Endothelial cell (in vitro differentiated cells): ENCODE results near the gene ANKRD13C. TPM values are rescaled to one million over a fixed set of nuclear protein-coding genes. Genes with fewer than 3 reads are reported as not detected.

Experiments
- DNase-seq: peaks from one replicate; pipeline ENCODE4 v3.0.0; 2021; ENCODE audit warnings: low spot score
- H3K27ac Mint-ChIP-seq: one replicate; pipeline ENCODE4 v1.8.0; 2021; ENCODE audit warnings: mixed read lengths, inconsistent platforms; ENCODE audit not compliant: unreplicated experiment
- H3K27me3 Mint-ChIP-seq: one replicate; pipeline ENCODE4 v1.8.0; 2021; ENCODE audit warnings: mild to moderate bottlenecking, moderate library complexity, mixed read lengths, inconsistent platforms; ENCODE audit not compliant: unreplicated experiment
- H3K36me3 Mint-ChIP-seq: one replicate; pipeline ENCODE4 v1.8.0; 2021; ENCODE audit warnings: mild to moderate bottlenecking, low read depth, mixed read lengths, inconsistent platforms; ENCODE audit not compliant: unreplicated experiment
- H3K4me1 Mint-ChIP-seq: one replicate; pipeline ENCODE4 v1.8.0; 2021; ENCODE audit warnings: mild to moderate bottlenecking, mixed read lengths, inconsistent platforms; ENCODE audit not compliant: unreplicated experiment
- H3K4me3 Mint-ChIP-seq: one replicate; pipeline ENCODE4 v1.8.0; 2021; ENCODE audit warnings: mild to moderate bottlenecking, mixed read lengths, inconsistent platforms; ENCODE audit not compliant: unreplicated experiment
- H3K9me3 Mint-ChIP-seq: one replicate; pipeline ENCODE4 v1.8.0; 2021; ENCODE audit warnings: mixed read lengths, inconsistent platforms; ENCODE audit not compliant: unreplicated experiment
- CTCF ChIP-seq: fragments of 200-600 bp; sonication (generic); IDR thresholded peaks from one replicate; pipeline ENCODE4 v1.5.0; 2021; ENCODE audit warnings: antibody characterized with exemption; ENCODE audit not compliant: unreplicated experiment
- total RNA-seq: library from RNA; stranded (reverse); fragmentation: NEBNext Ultra II Directional; extraction: Animal tissue kit (Norgen Biotek cat#: 25700); gene quantifications from one replicate; pipeline ENCODE4 v1.2.1, GENCODE V29; 2021; ENCODE audit not compliant: unreplicated experiment

The ANKRD13C gene
- total RNA-seq, 1 donor from 2014 or later = 20.9 TPM

GRCh38 chr1:70333245-70333644 lies 21.3 kb downstream of the ANKRD13C start:
- no peak overlapping the region for H3K4me3 Mint-ChIP-seq
- no peak for TF ChIP-seq CTCF
- H3K4me1 Mint-ChIP-seq = peaks cover 4% of the 10 kb centered on the region
- DNase-seq = no peak
- no peak overlapping the region for H3K27ac Mint-ChIP-seq
- no peaks in the 10 kb centered on the region for H3K9me3 Mint-ChIP-seq
- peaks cover 4% of the 10 kb centered on the region for H3K36me3 Mint-ChIP-seq
- no peaks in the 10 kb centered on the region for H3K27me3 Mint-ChIP-seq

GRCh38 chr1:70331962-70332361 lies 22.6 kb downstream of the ANKRD13C start:
- Mint-ChIP-seq H3K27ac (no peak overlapping the region), H3K4me3 (no peak overlapping the region), H3K36me3 (no peaks in the 10 kb centered on the region), H3K27me3 (no peaks in the 10 kb centered on the region), H3K9me3 (no peaks in the 10 kb centered on the region), H3K4me1 (peaks cover 4% of the 10 kb centered on the region)
- no peak for TF ChIP-seq CTCF
- no peak for DNase-seq

- H3K27ac Mint-ChIP-seq = no peak overlapping the region
- no peaks in the 10 kb centered on the region for H3K9me3 Mint-ChIP-seq
- no peak for DNase-seq
- no peaks in the 10 kb centered on the region for H3K36me3 Mint-ChIP-seq
- H3K27me3 Mint-ChIP-seq = no peaks in the 10 kb centered on the region
- no peak overlapping the region for H3K4me3 Mint-ChIP-seq
- H3K4me1 Mint-ChIP-seq = no peaks in the 10 kb centered on the region
- TF ChIP-seq CTCF = no peak
These were observed 27.0 kb downstream of the ANKRD13C start for GRCh38 chr1:70327306-70328076.

- no peak overlapping the region for H3K27ac Mint-ChIP-seq
- peaks cover 3% of the 10 kb centered on the region for H3K4me1 Mint-ChIP-seq
- no peaks in the 10 kb centered on the region for H3K27me3 Mint-ChIP-seq
- H3K9me3 Mint-ChIP-seq = no peaks in the 10 kb centered on the region
- no peaks in the 10 kb centered on the region for H3K36me3 Mint-ChIP-seq
- TF ChIP-seq CTCF = no peak
- DNase-seq = no peak
- no peak overlapping the region for H3K4me3 Mint-ChIP-seq
These were observed 29.8 kb downstream of the ANKRD13C start for GRCh38 chr1:70324683-70325082.

GRCh38 chr1:70319750-70320149 lies 34.8 kb downstream of the ANKRD13C start:
- no peak overlapping the region for H3K4me3 Mint-ChIP-seq
- no peak for TF ChIP-seq CTCF
- no peaks in the 10 kb centered on the region for H3K36me3 Mint-ChIP-seq
- peak overlapping the region; percentile 10 for H3K27ac Mint-ChIP-seq
- no peaks in the 10 kb centered on the region for H3K9me3 Mint-ChIP-seq
- no peaks in the 10 kb centered on the region for H3K27me3 Mint-ChIP-seq
- H3K4me1 Mint-ChIP-seq = peaks cover 8% of the 10 kb centered on the region
- DNase-seq = no peak
